ENCODE measurements around the gene BTN2A1. TPM values are rescaled to one million over a fixed set of nuclear protein-coding genes. Genes with fewer than 3 reads are reported as not detected.
"Not testable (repeated sequence)": the region's sequence is repeated elsewhere in the genome, so short reads cannot be mapped to it uniquely, and the experiment has no call there.

BTN2A1 gene
- total RNA-seq, 1 donor, result 11.1 TPM

DNA sequence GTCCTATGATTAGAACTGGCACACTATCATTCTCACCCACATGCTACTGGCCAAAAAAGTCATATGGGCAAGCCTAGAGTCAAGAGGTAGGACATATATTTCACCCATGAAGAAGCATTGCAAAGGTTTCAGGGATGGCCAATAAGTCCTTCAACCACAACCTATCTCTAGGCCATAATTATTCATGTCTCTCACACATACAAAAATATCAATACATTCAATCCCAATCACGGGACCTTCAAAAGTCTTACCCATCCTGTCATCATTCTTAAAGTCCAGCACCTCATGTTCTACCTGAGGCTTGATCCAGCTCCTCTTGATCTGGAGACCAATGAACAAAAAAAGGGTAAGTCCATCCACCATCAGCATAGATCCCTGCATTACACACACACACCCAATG lies 29.7 kb downstream of the BTN2A1 start:
- Histone ChIP-seq H3K27me3 (ENCODE audit: insufficient read depth, low read length) (no peaks in the 10 kb centered on the region), H3K4me3 (ENCODE audit: low read length) (no peak overlapping the region), H3K4me1 (ENCODE audit: insufficient read depth, low read length) (peaks cover 8% of the 10 kb centered on the region), H3K9me3 (ENCODE audit: low read depth, low read length) (peaks cover 10% of the 10 kb centered on the region)

- Histone ChIP-seq H3K4me3 (ENCODE audit: low read length) (no peak overlapping the region), H3K4me1 (ENCODE audit: insufficient read depth, low read length) (peaks cover 5% of the 10 kb centered on the region), H3K27me3 (ENCODE audit: insufficient read depth, low read length) (no peaks in the 10 kb centered on the region), H3K9me3 (ENCODE audit: low read depth, low read length) (peaks cover 10% of the 10 kb centered on the region)
Measured at GRCh38 chr6:26489996-26490964, 32.5 kb downstream of the BTN2A1 start.

- Histone ChIP-seq H3K4me3 (ENCODE audit: low read length) (no peak overlapping the region), H3K4me1 (ENCODE audit: insufficient read depth, low read length) (no peaks in the 10 kb centered on the region), H3K9me3 (ENCODE audit: low read depth, low read length) (peaks cover 10% of the 10 kb centered on the region), H3K27me3 (ENCODE audit: insufficient read depth, low read length) (no peaks in the 10 kb centered on the region)
Measured at GRCh38 chr6:26491604-26492003, 33.8 kb downstream of the BTN2A1 start.

GRCh38 chr6:26493258-26493657 lies 35.5 kb downstream of the BTN2A1 start:
- Histone ChIP-seq H3K4me1 (ENCODE audit: insufficient read depth, low read length) (no peaks in the 10 kb centered on the region), H3K9me3 (ENCODE audit: low read depth, low read length) (no peaks in the 10 kb centered on the region), H3K4me3 (ENCODE audit: low read length) (no peak overlapping the region), H3K27me3 (ENCODE audit: insufficient read depth, low read length) (no peaks in the 10 kb centered on the region)

DNA sequence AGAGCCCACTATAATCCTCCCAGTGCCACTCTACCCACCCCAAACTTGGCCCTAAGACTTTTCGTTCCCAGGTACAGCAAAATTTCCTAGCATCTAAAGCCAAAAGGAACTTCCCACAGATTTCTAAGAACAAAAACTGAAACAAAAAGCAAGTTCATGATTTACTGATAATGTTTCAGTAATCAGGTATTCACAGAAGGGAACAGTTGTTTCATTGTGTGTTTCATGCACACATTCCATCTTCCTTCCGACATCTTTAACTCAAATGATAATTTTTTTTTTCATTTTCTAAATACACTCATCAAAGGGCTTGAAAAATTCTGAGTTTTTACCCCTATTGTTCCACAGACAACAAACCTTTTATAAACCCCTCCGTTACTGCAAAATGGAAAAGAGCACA lies 36.4 kb downstream of the BTN2A1 start:
- Histone ChIP-seq H3K27me3 (ENCODE audit: insufficient read depth, low read length) (no peaks in the 10 kb centered on the region), H3K4me1 (ENCODE audit: insufficient read depth, low read length) (no peaks in the 10 kb centered on the region), H3K4me3 (ENCODE audit: low read length) (no peak overlapping the region), H3K9me3 (ENCODE audit: low read depth, low read length) (no peaks in the 10 kb centered on the region)

GRCh38 chr6:26495281-26495680 lies 37.5 kb downstream of the BTN2A1 start:
- no peaks in the 10 kb centered on the region for H3K4me1 ChIP-seq (ENCODE audit: insufficient read depth, low read length)
- no peak overlapping the region for H3K4me3 ChIP-seq (ENCODE audit: low read length)
- H3K27me3 ChIP-seq (ENCODE audit: insufficient read depth, low read length), result no peaks in the 10 kb centered on the region
- H3K9me3 ChIP-seq (ENCODE audit: low read depth, low read length), result no peaks in the 10 kb centered on the region

DNA sequence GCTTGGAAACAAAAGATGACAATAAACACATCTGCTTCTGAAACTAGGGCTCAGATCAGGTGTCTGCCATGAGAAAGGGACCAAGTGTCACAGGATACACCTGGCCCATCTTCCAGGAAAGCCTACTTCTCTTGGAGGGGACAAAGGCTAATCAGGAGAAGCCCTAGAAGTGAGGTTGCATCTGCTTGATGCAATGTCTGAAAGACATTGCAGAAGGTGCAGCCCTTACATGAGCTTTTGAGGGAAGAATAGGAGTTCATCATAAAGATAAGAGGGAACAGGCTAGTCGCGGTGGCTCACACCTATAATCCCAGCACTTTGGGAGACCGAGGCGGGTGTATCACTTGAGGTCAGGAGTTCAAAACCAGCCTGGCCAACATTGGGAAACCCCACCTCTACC lies 39.9 kb downstream of the BTN2A1 start:
- H3K4me1 ChIP-seq (ENCODE audit: insufficient read depth, low read length), result peaks cover 13% of the 10 kb centered on the region
- no peak overlapping the region for H3K4me3 ChIP-seq (ENCODE audit: low read length)
- H3K27me3 ChIP-seq (ENCODE audit: insufficient read depth, low read length), result peaks cover 21% of the 10 kb centered on the region
- H3K9me3 ChIP-seq (ENCODE audit: low read depth, low read length), result no peaks in the 10 kb centered on the region

DNA sequence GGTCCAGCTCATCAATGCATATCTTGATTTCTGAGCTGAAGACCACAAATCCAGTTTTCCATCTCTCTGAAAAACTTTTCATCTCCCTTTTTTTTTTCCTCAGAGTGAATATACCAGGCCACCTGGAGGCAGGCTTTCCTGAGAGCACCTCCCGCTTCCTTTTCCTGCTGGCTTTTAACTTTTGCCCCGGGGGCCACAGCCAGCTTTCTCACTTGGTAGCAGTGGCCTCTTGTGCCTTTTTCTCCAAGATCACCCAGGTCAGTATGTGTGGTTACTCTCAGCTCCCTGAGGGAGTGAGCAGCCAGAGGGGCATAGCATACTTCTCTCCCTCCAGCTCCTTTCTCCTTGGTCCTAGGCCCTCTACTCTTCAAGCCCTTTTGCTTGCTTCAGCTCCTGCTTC lies 42.3 kb downstream of the BTN2A1 start, which contains the start of gene BTN1A1:
TSS of gene BTN1A1 (plus strand) at position 202 of the 400 bp plus-strand sequence. CDS start 984 bp downstream, outside the sequence.
- Histone ChIP-seq H3K9me3 (ENCODE audit: low read depth, low read length) (no peaks in the 10 kb centered on the region), H3K4me1 (ENCODE audit: insufficient read depth, low read length) (peaks cover 13% of the 10 kb centered on the region), H3K27me3 (ENCODE audit: insufficient read depth, low read length) (peaks cover 41% of the 10 kb centered on the region), H3K4me3 (ENCODE audit: low read length) (no peak within 1 kb of the TSS)

DNA sequence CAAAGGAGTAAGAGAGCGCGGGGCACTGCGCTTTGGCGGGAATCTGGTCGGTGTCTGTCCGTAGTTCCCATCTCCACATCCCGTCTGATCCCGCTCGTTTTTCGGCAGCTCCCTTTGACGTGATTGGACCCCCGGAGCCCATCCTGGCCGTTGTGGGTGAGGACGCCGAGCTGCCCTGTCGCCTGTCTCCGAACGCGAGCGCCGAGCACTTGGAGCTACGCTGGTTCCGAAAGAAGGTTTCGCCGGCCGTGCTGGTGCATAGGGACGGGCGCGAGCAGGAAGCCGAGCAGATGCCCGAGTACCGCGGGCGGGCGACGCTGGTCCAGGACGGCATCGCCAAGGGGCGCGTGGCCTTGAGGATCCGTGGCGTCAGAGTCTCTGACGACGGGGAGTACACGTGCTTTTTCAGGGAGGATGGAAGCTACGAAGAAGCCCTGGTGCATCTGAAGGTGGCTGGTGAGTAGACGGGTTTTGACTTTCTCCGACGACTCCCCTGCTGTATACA lies 43.8 kb downstream of the BTN2A1 start:
- Histone ChIP-seq H3K9me3 (ENCODE audit: low read depth, low read length) (no peaks in the 10 kb centered on the region), H3K27me3 (ENCODE audit: insufficient read depth, low read length) (peaks cover 41% of the 10 kb centered on the region), H3K4me1 (ENCODE audit: insufficient read depth, low read length) (peaks cover 13% of the 10 kb centered on the region), H3K4me3 (ENCODE audit: low read length) (peak overlapping the region; percentile 25)

- H3K27me3 ChIP-seq (ENCODE audit: insufficient read depth, low read length), result peaks cover 41% of the 10 kb centered on the region
- H3K4me3 ChIP-seq (ENCODE audit: low read length), result no peak overlapping the region
- H3K4me1 ChIP-seq (ENCODE audit: insufficient read depth, low read length), result peaks cover 13% of the 10 kb centered on the region
- no peaks in the 10 kb centered on the region for H3K9me3 ChIP-seq (ENCODE audit: low read depth, low read length)
Measured at GRCh38 chr6:26502165-26502564, 44.4 kb downstream of the BTN2A1 start.

DNA sequence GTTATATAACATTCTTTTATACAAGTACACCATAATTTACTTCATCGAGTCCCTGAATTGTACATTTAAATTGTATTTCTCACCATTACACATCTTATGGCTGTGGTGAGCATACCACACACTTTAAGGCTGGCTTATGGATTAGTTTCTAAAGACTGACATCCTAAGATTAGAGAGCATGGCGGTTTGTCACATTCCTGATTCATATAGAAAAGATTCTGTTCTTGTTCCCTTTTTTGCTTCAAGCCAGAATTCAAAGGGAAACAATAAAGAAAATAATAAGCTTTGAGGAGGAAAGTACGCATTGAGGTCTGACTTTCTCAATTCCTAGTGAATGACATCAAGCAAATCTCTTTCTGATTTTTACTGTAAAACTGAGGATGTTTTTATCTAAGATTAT lies 44.9 kb downstream of the BTN2A1 start:
- no peak overlapping the region for H3K4me3 ChIP-seq (ENCODE audit: low read length)
- H3K27me3 ChIP-seq (ENCODE audit: insufficient read depth, low read length), result peaks cover 41% of the 10 kb centered on the region
- peaks cover 13% of the 10 kb centered on the region for H3K4me1 ChIP-seq (ENCODE audit: insufficient read depth, low read length)
- H3K9me3 ChIP-seq (ENCODE audit: low read depth, low read length), result no peaks in the 10 kb centered on the region

GRCh38 chr6:26507658-26508057 lies 49.9 kb downstream of the BTN2A1 start:
- Histone ChIP-seq H3K27me3 (ENCODE audit: insufficient read depth, low read length) (peaks cover 20% of the 10 kb centered on the region), H3K9me3 (ENCODE audit: low read depth, low read length) (no peaks in the 10 kb centered on the region), H3K4me1 (ENCODE audit: insufficient read depth, low read length) (no peaks in the 10 kb centered on the region), H3K4me3 (ENCODE audit: low read length) (no peak overlapping the region)

- not testable (repeated sequence) for H3K27me3 ChIP-seq (ENCODE audit: insufficient read depth, low read length); H3K4me1 ChIP-seq (ENCODE audit: insufficient read depth, low read length); H3K4me3 ChIP-seq (ENCODE audit: low read length); H3K9me3 ChIP-seq (ENCODE audit: low read depth, low read length)
Measured at GRCh38 chr6:26511033-26511432, 53.3 kb downstream of the BTN2A1 start.

- H3K27me3 ChIP-seq (ENCODE audit: insufficient read depth, low read length), result no peaks in the 10 kb centered on the region
- H3K4me1 ChIP-seq (ENCODE audit: insufficient read depth, low read length), result peaks cover 1% of the 10 kb centered on the region
- H3K9me3 ChIP-seq (ENCODE audit: low read depth, low read length), result no peaks in the 10 kb centered on the region
- H3K4me3 ChIP-seq (ENCODE audit: low read length), result no peak overlapping the region
Measured at GRCh38 chr6:26514984-26515383, 57.2 kb downstream of the BTN2A1 start.

DNA sequence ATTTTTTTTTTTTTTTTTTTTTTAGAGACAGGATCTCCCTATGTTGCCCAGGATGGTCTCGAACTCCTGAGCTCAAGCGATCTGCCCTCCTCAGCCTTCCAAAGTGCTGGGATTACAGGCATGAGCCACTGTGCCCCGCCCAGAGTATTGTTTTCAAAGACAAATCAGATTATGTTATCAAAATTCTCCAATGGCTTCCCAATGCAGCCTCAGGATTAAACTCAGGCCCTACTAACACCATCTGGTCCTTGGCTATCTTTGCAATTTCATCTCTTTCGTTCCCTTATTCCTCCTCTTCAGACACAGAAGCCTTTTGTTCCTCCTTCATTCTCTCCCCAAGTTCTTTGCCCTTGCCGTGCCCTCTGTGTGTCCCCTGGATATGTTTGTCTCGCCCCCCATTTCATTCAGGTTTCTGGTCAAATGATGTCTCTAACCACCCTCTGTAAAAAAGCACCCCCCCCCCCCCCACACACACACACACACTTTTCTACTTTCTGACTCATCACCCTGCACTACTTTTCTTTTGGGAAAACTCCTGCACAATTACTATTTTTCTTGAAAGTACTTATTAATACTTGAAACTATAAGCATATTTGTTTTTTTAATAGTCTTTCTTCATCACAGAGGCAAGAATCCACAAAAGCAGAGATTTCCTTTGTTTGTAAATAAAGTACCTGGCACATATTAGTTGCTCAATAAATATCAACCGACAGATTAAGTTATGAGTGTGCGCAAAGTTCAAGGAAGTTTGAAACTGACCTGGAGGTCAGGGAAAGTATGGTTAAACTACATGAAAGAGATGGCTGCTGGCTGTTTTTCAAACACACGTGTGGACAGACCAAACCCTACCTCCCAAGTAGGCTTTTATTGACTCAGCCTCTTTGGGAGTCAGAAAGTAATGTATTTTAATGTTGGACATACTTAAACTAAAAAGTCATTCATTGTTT lies 59.0 kb downstream of the BTN2A1 start:
- H3K4me3 ChIP-seq (ENCODE audit: low read length), result no peak overlapping the region

More for the DNA sequence above, 59.0 kb downstream of the BTN2A1 start:
- Histone ChIP-seq H3K9me3 (ENCODE audit: low read depth, low read length) (no peaks in the 10 kb centered on the region), H3K4me1 (ENCODE audit: insufficient read depth, low read length) (peaks cover 12% of the 10 kb centered on the region), H3K27me3 (ENCODE audit: insufficient read depth, low read length) (no peaks in the 10 kb centered on the region)
